ENCODE data around the gene ATP2C1. TPM values are rescaled to one million over a fixed set of nuclear protein-coding genes. Genes with fewer than 3 reads are reported as not detected.
A peak's percentile ranks its signal among the peaks of the same experiment; 100 is the strongest.

ATP2C1 gene
- total RNA-seq = 128 TPM
- long read RNA-seq, full-length matches to known transcripts = 113 of 174 reads
- long read RNA-seq, partial matches to known transcripts = 26 of 174 reads
- long read RNA-seq, other reads (novel, unspliced or antisense) = 35 of 174 reads

- Histone ChIP-seq H3K4me1 (peaks cover 35% of the 10 kb centered on the region), H3K27me3 (ENCODE audit: low read depth) (no peaks in the 10 kb centered on the region), H3K36me3 (no peaks in the 10 kb centered on the region), H3K4me3 (peak within 1 kb of the TSS; percentile 78), H3K9me3 (no peaks in the 10 kb centered on the region), H3K27ac (peak within 1 kb of the TSS; percentile 99)
- ATAC-seq (peak; percentile 98 to 99), DNase-seq (peak; percentile 97)
- intact Hi-C loops (cut with DNase I) = no loop called here
- TF ChIP-seq CTCF (IDR thresholded peaks at IDR 0.05) = no peak
These were observed at the start of gene ATP2C1 for GRCh38 chr3:130893376-130894129. Gene ATP2C1 (plus strand): TSS chr3:130894084. CDS start chr3:130894770, 686 bp downstream.

GRCh38 chr3:130844462-130844861 is 49.4 kb upstream of the ATP2C1 start:
- TF ChIP-seq CTCF (IDR thresholded peaks at IDR 0.05) = no peak
- Histone ChIP-seq H3K36me3 (no peaks in the 10 kb centered on the region), H3K27me3 (ENCODE audit: low read depth) (no peaks in the 10 kb centered on the region), H3K9me3 (no peaks in the 10 kb centered on the region), H3K4me3 (no peak overlapping the region), H3K4me1 (peaks cover 18% of the 10 kb centered on the region), H3K27ac (no peak overlapping the region)
- intact Hi-C loops (cut with DNase I) = no loop called here
- DNase-seq = no peak
- no peak for ATAC-seq

- no peak for DNase-seq
- H3K27me3 ChIP-seq (ENCODE audit: low read depth) = no peaks in the 10 kb centered on the region
- intact Hi-C loops (cut with DNase I) = no loop called here
These were observed 47.7 kb upstream of the ATP2C1 start for GRCh38 chr3:130846181-130846580.

GRCh38 chr3:130849091-130849552 is 44.8 kb upstream of the ATP2C1 start:
- ATAC-seq (peak; percentile 65 to 74), DNase-seq (peak; percentile 48)
- no peak overlapping the region for H3K4me3 ChIP-seq
- peak overlapping the region; percentile 73 for H3K27ac ChIP-seq
- no peaks in the 10 kb centered on the region for H3K27me3 ChIP-seq (ENCODE audit: low read depth)
- no peaks in the 10 kb centered on the region for H3K36me3 ChIP-seq
- TF ChIP-seq CTCF (IDR thresholded peaks at IDR 0.05) = no peak
- intact Hi-C loops (cut with DNase I) = no loop called here
- no peaks in the 10 kb centered on the region for H3K9me3 ChIP-seq
- H3K4me1 ChIP-seq = peaks cover 20% of the 10 kb centered on the region

More at GRCh38 chr3:130846181-130846580, 47.7 kb upstream of the ATP2C1 start:
- no peak for TF ChIP-seq CTCF (IDR thresholded peaks at IDR 0.05)
- Histone ChIP-seq H3K36me3 (no peaks in the 10 kb centered on the region), H3K27ac (no peak overlapping the region), H3K9me3 (no peaks in the 10 kb centered on the region), H3K4me3 (no peak overlapping the region), H3K4me1 (peaks cover 20% of the 10 kb centered on the region)
- no peak for ATAC-seq

- H3K36me3 ChIP-seq = no peaks in the 10 kb centered on the region
- peak overlapping the region; percentile 73 for H3K27ac ChIP-seq
- DNase-seq (no peak), ATAC-seq (peak; percentile 81 to 84)
- no peak for TF ChIP-seq CTCF (IDR thresholded peaks at IDR 0.05)
- H3K9me3 ChIP-seq = no peaks in the 10 kb centered on the region
- no peaks in the 10 kb centered on the region for H3K27me3 ChIP-seq (ENCODE audit: low read depth)
- intact Hi-C loops (cut with DNase I) = no loop called here
- peak overlapping the region; percentile 19 for H3K4me3 ChIP-seq
- peaks cover 20% of the 10 kb centered on the region for H3K4me1 ChIP-seq
These were observed 43.7 kb upstream of the ATP2C1 start for GRCh38 chr3:130850044-130850797.
